HG02884 (cell line): ENCODE results near the gene CABP4.
A peak's percentile ranks its signal among the peaks of the same experiment; 100 is the strongest.
"Not testable (repeated sequence)": the region's sequence is repeated elsewhere in the genome, so short reads cannot be mapped to it uniquely, and the experiment has no call there.

ENCODE experiments used
- ATAC-seq: cut with Tn5 transposase; IDR thresholded peaks from one replicate; pipeline ENCODE4 v1.9.1; 2021; ENCODE audit warnings: mild to moderate bottlenecking, moderate library complexity; ENCODE audit not compliant: unreplicated experiment

The CABP4 gene

DNA sequence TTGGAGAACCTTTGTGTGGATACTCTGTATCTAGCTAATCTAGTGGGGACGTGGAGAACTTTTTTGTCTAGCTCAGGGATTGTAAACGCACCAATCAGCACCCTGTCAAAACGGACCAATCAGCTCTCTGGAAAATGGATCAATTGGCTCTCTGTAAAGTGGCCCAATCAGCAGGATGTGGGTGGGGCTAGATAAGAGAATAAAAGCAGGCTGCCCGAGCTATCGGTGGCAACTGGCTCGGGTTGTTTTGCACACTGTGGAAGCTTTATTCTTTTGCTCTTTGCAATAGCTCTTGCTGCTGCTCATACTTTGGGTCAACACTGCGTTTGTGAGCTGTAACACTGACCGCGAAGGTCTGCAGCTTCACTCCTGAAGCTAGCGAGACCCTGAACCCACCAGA lies 21.5 kb downstream of the CABP4 start:
- not testable (repeated sequence) for ATAC-seq

DNA sequence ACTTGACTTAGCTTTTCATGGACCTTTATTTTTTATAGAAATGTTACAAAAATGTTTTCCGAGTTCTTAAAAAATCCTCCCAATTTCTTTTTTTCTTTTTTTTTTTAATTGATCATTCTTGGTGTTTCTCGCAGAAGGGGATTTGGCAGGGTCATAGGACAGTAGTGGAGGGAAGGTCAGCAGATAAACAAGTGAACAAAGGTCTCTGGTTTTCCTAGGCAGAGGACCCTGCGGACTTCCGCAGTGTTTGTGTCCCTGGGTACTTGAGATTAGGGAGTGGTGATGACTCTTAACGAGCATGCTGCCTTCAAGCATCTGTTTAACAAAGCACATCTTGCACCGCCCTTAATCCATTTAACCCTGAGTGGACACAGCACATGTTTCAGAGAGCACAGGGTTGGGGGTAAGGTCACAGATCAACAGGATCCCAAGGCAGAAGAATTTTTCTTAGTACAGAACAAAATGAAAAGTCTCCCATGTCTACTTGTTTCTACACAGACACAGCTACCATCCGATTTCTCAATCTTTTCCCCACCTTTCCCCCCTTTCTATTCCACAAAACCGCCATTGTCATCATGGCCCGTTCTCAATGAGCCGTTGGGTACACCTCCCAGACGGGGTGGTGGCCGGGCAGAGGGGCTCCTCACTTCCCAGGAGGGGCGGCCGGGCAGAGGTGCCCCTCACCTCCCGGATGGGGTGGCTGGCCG lies 22.3 kb downstream of the CABP4 start:
- not testable (repeated sequence) for ATAC-seq

DNA sequence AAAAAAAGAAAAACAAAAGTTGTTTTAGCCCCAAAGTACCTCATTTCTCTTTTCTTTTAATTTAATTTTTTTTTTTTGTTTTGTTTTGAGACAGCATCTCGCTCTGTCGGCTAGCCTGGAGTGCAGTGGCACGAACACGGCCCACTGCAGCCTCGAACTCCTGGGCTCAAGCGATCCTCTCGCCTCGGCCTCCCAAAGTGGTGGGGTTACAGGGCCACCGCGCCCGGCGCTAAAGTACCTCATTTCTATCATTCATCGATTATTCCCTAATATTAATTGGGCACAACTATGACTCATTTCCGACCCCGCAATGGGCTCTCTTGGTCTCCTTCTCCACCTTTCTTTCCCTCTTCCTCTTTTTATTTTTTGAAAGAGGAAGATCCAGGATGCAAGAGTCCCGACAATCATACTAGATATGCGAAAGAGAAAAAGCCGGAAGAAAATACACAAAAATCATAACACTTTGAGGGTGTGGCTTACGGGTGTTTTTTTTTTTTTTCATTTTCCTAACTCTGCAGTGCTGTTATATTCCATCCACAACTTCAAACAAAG lies 27.2 kb downstream of the CABP4 start:
- ATAC-seq, result no peak

DNA sequence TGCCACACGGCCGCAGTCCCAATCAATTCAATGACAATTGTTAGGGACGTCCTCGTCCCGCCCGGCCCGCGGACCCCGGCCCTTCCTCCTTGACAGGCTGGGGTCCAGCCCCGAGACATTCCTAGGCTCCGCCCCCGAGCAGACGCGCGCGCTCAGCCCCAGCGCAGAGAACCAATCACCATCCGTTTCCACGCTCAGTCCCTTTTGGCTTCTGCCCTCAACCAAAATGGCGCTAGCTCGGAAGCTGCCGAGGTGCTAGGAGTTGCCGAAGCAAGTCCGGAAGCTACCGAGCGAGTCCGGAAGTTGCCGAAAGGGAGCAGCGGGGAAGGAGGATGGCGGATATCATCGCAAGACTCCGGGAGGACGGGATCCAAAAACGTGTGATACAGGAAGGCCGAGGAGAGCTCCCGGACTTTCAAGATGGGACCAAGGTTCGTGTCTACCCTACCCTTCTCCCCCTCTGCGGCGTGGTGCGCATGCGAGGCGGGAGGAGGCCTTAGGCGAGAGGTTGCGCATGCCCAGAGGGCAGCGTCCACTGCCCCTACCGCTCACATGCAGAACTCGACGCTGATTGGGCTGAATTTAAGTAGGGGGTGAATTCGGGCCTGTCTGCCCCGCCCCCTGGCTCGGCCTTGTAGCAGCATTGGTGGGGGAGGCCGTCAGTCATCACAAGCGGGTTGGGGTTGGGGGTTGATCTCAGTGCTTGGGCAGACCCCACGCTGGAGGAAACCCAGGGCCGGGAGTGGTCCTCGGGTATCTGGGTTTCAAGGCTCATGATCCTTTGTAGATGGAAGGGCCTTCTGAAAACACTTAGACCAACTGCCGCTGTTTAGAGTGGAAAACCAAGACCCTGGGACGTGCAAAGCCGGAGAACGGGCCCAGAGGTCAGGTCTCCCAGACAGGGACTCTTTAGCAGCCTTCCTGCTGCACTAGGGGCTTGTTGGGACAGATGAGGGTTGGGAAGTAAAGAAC lies 28.0 kb downstream of the CABP4 start, which contains the start of gene AIP:
Gene AIP, plus strand, starts transcription at position 200 of the 972 bp plus-strand sequence. Its CDS starts 133 bp downstream, at position 333.
- peak; percentile 57 for ATAC-seq

DNA sequence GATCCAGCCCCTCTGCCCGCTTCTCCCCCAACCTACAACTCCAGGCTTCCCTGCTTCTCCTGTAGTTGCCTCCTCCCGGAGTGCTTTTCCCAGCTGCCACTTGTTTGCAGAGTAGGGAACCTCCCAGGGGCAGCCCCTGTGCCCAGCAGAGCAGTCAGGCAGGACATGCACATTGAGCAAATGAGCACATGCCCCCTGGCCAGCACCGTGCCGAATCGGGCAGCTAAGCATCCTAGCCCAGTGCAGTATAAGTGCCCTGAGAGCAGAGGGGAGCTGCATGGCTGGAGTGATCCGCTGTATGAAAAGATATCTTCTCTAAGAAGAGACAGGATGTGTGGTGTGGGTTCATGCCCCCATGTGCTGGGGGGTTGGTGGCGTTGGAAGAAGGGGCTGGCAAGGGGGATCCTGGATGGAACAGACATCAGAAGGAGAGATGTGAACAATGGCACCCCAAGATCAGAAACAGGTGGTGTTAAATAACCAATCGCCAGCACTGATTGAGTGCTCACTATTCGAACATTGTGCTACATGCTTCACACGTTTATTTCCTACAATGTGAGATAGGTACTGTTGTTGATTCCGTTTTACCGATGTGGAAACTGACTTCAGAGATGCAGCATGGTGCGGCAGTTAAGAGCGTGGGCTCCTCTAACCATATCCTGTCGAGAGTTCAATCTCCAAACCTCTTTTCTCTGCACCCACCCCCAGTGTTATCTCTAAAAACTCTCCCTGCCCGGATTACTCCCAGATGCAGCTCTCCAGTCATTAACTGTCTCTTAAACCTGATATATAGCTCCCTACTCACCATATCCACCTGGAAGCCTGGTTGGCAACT lies 28.9 kb downstream of the CABP4 start:
- no peak for ATAC-seq

DNA sequence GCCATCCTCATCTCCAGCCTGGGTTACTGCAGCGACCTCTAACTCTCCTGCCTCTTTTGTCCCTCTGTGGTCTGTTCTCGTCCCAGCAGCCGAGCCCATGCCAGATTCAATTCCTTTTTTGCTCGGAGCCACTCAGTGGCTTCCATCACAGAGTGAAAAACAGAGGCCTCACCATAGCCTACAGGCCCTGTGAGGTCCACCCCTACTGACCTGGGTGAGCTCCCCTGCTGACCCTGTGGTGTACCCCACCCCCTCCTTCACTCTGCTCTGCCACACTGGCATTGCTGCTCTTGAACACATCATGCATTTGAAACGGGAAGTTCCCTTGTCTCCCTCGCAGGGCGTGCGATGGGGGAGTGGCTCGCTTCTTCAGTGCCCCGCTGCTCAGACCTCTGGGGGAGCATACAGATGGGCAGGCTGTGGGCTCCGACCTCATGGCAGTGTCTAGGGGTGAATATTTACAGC lies 29.7 kb downstream of the CABP4 start:
- no peak for ATAC-seq

DNA sequence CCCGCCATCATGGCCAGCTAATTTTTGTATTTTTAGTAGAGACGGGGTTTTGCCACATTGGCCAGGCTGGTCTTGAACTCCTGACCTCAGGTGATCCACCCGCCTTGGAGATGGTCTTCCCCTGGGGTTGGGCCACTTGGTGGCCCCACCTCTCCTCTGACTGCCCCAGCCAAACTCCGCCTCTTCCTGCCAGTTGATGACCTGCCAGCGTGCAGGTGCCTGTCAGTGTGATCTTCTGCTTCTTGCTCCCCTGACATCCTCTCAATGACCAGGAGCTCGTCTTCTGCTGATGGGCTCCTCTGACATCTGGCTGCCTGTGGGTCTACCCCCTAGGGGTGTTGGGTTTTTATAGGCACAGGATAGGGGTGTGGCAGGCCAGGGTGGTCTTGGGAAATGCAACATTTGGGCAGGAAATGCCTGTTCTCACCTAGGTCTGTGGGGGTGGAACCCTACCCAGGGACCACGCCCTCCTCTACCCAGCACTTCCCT lies 30.8 kb downstream of the CABP4 start:
- not testable (repeated sequence) for ATAC-seq

DNA sequence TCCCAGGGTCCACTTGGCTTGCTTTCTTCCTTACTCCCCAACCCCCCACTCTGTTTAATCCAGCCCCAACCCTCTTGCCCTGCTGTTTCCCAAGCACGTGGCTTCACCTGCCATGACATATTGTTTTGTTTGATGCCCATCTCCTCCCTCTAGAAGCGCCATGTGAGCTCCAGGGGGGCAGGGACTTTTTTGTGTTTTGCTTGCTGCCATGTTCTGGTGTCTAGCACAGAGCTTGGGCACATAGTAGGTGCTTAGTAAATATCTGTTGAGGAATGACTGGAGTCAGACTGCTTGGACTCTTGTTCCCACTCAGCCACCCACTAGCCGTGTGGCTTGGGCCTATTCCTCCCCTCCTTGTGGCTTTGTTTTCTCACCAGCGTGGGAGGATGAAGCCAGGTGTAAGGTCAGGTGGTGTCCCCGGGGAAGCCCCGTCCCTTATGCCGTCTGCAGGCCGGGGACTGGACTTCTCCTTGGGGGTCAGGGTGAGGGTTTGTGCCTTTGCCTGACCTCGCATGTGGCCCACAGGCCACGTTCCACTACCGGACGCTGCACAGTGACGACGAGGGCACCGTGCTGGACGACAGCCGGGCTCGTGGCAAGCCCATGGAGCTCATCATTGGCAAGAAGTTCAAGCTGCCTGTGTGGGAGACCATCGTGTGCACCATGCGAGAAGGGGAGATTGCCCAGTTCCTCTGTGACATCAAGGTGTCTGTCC lies 31.5 kb downstream of the CABP4 start:
- ATAC-seq, result no peak

DNA sequence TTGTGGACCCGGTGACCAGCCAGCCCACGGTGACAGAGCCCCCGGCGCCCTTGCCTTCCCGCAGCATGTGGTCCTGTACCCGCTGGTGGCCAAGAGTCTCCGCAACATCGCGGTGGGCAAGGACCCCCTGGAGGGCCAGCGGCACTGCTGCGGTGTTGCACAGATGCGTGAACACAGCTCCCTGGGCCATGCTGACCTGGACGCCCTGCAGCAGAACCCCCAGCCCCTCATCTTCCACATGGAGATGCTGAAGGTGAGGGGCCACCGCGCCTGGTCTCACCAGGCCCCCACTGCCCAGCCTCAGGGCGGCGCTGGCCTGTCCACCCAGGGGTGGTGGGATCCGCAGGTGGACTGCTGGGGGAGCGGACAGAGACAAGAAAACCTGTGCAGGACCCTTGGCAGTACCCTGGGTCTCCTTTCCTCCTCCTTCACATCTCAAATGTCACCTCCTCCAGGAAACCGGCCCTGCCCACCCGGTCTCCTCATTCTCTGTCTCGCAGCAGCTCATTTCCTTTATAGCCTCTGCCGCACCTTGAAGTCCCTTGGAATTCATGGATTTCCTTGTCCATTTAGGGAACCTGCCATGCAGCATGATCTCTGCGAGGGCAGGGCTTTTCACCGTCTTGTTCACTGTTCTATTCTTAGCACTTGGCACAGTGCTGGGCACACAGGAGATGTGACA lies 34.2 kb downstream of the CABP4 start:
- no peak for ATAC-seq

DNA sequence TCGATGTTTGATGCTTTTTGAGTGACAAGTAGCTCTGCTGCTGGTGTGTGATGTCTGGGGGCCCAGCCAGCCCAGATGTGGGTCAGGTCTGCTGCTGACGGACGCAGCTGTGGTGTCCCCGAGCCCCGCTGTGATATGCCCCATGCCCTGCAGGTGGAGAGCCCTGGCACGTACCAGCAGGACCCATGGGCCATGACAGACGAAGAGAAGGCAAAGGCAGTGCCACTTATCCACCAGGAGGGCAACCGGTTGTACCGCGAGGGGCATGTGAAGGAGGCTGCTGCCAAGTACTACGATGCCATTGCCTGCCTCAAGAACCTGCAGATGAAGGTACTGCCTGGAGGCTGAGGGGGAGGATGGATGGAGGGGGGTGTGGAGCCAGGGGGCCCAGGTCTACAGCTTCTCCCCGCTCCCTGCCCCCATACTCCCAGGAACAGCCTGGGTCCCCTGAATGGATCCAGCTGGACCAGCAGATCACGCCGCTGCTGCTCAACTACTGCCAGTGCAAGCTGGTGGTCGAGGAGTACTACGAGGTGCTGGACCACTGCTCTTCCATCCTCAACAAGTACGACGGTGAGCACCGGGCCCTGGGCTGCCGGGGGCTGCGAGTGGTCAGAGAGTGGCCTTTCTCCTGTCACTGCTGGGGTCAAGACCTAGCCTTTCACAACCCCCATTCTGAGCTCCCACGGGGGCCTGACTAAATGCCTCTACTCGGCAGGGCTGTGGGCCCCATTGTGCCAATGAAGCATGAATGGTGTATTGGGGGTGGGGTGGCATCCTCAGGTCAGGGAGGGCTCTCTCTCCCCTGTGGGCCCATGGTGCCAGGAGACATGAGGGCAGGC lies 35.0 kb downstream of the CABP4 start:
- ATAC-seq, result no peak

DNA sequence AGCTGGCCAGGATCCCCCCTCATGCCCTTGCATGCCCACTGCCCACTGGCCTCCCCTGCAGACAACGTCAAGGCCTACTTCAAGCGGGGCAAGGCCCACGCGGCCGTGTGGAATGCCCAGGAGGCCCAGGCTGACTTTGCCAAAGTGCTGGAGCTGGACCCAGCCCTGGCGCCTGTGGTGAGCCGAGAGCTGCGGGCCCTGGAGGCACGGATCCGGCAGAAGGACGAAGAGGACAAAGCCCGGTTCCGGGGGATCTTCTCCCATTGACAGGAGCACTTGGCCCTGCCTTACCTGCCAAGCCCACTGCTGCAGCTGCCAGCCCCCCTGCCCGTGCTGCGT lies 35.5 kb downstream of the CABP4 start:
- ATAC-seq, result no peak

DNA sequence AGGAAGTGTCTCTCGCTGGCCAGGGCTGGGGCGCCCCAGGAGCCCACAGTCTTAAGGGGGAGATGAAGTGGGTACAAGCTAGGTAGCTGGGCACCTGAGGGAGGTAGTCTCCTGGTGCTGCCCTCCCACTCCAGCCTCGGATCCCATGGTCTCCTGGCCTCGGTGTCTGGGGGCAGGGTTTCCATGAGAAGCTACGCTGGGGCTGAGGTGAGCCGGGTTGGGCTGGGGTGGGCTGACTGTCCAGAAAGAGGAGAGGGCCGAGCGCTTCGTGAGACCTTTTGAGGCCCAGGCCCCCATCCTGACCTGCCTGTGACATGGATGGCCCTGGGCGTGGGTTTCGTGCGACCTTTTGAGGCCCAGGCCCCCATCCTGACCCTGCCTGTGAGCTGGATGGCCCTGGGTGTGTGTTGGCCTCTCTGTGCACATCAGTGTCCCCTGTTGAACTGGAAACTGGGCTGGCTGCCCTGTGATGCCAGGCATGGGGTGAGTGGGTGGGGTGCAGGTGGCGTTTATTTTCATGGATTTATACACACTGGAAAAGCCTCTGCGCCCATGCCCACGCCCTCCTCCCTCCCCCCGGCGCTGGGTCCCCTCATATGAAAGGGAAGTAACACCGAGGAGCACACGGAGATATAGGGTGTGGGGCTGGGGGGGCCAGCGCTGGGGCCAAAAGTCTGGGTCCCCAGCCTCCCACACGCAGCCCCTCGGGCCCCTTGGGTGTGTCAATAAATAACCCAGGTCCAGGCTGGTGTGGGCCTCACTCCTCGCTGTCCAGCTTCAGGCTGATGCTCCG lies 36.3 kb downstream of the CABP4 start:
- no peak for ATAC-seq

DNA sequence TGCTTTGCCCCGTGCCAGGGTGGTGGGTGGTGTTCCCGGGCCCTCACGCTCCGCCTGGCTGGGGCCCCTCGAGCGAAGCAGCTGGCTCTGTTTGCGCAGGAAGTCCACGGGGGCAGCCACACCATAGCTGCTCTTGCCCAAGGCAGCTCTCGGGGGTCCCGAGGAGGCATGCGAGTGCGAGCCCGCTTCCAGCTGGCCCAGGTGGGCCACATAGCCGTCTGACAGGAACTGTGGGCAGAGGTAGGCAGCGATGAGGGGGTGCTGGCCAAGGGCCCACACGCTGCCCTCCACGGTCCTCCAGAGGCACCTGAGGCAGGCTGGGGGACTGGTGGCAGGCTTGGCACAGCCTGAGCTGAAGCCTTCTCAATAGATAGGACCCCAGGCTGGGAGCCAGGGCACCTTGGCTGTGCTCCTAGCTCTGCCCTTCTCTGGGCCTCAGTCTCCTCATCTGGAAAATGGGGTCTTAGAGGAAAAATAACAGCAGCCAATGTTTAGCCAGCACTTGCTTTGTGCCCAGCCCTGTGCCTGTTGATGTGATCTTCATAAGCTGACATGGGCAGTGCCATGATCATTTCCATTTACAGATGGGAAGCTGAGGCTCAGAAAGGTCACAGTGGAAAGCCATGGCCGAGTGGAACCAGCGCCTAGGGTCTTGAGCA lies 37.0 kb downstream of the CABP4 start:
- ATAC-seq, result no peak

DNA sequence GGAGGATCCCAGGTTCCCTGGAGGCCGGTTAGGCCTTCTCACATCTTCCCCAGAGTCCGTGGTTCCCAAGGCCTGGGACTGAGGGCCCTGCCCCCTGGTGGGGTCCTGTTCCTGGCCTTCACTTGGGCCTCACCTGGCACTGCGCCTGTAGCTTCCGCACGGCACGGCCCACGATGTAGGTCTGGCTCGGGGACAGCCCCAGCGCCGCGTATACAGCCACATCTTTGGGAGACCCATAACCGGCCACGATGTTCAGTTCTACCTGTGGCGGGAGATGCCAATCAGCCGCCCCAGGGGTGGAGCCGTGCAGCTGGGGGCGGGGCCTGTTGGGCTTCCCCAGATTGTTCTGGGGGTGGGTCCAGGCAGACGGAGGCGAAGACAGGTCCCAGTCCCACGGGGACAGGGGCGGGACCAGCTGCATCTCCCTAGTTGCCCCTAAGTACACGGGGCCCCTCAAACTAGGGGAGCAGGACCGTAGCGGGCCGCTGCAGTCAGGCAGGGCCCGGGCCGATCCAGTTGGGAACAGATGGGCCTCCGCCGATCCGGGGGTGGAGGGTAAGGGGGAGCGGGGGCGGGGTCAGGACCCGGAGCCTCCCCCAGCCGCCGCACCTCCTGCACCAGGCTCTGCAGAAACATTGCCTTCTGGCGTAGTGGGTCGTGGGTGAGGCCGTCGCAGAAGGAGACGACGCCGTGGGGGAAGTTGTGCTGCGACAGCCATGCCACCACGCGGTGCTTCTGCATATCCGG lies 37.8 kb downstream of the CABP4 start:
- no peak for ATAC-seq

DNA sequence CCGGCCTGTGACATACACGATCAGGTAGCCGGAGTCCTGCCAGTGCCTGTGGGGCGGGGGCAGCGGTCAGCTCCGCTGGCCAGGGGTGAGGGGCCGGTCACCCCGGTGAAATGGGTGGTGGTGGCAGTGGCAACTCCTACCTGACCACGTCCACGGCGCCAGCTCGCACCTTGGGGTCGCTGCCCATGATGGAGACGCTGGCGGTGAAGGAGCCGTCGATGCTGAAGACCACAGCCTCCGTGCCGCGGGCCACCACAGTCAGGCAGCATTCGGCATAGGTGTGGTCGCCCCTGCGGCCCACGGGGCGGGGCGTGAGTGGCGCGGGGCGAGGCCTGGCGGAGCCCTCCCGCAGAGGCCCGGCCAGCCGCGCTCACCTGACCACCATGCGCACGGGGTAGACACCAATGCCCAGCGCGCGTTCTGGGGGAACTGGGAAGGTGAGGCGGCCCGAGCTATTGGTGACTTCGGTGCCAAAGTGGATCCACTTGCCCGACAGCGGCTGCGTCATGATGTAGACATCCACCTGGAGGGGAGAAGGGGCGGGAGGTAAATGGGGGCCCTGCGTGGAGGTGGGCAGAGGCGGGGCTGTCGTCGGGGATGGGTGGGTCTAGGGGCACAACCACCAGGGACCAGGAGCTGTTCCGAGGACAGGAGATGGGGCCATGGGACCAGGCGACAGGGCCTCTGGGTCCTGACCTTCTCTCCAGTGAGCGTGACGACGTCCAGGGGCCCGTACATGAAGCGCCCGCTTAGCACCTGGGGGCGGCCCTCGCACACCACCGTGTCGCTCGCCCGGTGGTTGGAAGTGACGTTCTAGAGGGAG lies 38.6 kb downstream of the CABP4 start:
- ATAC-seq, result no peak
